Activated gamma-delta T cell treated with Interleukin-2 at 50 U/mL for 16 hours (primary cell): ENCODE results near the gene PRELP.
A peak's percentile ranks its signal among the peaks of the same experiment; 100 is the strongest.

Experiments used
- DNase-seq: peaks from one replicate; pipeline ENCODE4 v3.0.0-alpha.2; 2020

The PRELP gene

DNA sequence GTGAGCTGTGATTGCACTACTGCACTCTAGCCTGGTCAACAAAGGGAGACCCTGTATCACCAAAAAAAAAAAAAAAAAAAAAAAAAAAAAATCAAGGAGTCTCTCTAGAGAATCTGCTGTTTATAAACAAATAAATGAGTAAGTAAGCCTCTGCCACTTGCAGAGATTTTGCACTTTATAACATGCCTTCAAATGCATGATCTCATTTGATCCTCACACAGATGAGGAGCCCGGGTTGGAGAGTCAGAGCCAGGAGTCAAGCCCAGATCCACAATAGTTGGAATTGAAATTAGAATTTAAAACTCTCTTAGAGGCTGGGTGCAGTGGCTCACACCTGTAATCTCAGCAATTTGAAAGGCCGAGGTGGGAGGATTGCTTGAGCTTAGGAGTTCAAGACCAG lies 4.0 kb downstream of the PRELP start:
- no peak for DNase-seq

DNA sequence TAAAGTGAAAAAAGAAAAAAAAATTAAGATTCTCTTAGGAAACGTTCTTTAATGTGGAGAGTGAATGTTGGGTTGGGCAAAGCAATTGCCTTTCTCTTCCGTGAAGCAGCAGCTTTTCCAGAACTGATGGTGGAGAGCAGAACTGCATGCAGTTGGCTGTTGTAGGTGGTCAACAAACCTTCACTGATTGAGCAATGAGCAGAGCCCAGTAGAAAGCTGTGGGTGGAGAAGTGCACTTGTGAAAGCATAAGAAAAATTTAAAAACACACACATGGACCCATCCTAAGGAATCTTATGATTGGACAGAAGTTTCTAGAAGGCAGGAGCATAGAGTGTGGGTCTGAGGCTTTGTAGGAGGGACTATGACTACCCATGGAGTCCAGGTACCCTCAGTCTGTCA lies 4.5 kb downstream of the PRELP start:
- DNase-seq = no peak

DNA sequence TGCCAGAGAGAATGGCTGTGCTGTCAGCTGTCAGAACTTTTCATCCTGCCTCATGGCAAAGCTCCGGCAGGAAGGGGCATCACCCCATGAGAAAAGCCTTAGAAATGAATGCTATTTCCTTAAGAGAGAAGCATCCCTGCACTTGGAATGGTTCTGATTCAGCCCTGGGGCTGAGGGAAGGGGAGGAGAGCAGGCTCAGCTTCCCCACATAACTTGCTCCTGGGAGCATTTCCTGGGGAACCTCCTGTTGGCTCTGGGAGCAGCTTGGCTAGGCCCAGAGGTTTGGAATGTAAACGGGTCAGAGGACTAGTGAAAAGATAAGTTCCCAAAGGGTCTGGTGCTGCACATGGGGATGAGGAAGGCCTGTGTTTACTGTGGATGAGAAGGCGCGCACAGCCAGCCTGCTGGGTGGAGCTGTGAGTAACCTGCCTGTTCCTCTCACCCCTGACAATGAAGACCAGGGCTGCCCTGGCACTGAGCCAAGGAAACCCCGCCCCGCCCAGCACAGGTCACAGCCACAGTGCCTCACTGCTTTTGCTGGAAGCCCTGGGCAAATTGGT lies 5.0 kb downstream of the PRELP start:
- peak; percentile 41 for DNase-seq

DNA sequence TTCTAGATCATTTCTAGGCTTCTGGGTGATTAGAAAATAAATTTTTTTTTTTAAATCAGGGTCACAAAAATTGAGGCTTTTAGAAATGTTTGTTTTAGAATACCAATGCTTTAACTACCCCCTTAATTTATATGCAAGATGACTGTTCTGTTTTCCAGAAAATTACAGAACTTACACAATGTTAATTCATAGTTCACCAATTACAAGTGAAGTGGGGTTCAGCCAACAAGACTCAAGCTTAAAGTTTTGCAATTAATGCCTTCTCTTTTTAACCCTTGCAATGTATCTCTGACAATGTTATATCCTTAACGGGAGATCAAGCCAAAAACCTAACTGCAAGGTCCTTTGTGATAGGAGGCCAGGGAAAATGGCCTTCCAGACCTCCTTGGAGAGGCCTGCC lies 5.6 kb downstream of the PRELP start:
- no peak for DNase-seq

DNA sequence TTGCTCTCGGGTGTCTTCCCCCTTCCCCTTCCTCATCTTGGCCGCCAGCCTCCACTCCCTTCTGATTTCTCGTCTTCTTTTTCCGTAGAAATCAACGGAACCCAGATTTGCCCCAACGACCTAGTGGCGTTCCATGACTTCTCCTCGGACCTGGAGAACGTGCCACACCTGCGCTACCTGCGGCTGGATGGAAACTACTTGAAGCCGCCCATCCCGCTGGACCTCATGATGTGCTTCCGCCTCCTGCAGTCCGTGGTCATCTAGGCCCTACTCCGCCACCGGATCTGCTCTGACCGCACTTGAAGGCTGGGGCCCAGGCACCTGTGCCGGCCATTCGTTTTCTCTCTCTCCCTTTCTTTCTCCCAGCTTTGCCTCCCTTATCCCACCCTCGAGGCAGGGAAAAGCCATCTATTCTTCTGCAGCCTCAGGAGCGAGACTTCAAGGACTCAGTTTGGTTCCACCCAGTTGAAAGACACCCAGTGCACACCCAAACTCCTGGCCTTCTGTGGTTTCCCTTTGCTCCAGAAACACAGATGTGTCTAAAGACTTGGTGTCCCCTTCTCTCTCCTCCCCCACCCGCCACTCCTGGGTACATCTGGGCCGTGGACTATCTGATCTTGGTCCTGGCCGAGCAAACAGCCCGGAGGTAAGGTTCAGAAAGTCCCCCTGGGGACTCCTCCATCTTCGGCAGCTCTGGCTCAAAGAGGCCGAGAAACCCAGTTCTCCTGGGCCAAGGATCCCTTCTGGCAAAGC lies 11.2 kb downstream of the PRELP start:
- DNase-seq = no peak

DNA sequence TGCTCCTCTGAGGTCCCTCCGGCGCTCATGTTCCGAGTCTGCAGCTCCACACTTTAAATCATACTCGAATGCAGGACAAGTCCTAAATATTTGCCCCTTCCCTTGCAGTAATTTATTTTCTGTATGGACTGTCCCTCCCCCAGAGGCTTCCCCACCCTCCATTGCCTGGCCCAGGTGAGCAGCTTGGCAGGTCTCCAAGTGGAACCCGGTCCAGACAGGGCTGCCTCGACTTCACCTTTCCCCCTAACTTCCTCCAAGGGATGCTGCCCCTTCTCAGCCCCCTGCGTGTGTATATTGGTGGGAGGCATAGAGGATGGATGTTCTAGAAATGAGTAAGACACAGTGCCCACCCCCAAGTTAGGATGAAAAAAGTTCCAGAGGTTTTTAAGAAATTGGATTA lies 12.9 kb downstream of the PRELP start:
- DNase-seq = no peak

DNA sequence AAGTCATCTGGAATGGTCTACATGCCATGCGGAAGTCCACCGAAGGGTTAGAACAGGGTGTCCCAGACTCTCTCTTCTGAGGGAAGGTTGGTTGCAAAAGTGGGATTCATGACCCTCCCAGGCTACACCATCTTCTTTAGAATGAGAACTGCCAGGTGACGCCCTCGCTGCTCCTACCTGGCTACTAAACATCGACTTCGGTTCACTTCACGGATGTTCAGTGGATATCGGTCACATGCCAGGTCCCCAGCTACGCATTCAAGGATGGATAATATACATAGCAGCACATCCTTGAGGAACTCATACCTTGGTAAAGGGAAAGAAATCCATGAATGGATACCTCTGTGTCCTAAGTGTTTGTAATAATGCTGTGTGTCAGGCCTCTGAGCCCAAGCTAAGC lies 15.0 kb downstream of the PRELP start:
- DNase-seq = no peak

DNA sequence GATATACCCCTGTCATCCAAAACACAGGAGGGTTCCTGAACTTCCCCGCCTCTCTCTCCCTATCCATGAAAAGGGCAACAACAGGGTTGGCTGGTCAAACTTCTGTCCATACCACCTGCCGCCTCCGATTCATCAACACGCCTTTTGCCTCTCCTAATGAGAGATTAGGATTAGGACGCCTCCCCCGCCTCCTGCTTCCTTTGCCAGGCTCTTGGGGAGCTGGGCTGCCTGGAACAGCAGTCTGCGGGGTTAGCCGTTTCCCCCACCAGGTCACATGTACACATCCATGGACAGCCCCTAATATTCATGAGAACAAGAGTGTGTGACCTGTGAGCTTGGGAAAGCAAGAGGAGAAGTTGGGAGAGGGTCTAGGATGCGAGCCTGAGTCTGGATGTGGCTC lies 16.1 kb downstream of the PRELP start:
- DNase-seq = no peak

DNA sequence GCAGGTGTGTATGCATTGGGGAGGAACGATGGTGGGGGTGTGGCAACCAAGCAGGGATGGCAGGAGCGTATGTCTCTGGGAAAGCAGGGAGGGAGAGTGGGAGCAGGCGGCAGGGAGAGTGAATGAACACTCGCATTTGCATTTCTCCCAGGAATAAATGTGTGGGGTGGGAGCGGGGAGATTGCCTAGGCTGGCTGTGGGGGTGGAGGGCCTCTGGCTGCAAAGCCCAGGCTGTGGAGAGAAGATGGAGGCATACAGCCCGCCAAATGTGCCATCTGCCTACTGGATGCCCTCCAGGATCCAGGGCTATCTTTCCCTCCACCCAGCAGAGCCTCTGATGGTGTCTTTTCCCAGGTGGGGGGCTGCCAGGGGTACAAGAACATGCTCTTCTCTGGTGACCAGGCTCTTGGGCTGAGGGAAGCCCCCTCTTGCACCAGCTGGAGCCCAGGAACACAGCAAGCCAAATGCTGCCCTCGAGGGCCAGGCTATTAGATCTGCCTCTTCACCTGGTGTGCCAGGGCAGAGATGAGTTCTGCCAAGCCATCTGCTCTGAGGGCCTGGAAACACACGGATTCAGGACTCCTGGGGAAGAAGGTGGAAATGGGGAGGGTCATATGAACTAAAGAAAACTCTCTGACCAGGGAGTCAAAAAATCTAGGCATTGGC lies 16.6 kb downstream of the PRELP start:
- DNase-seq = no peak

DNA sequence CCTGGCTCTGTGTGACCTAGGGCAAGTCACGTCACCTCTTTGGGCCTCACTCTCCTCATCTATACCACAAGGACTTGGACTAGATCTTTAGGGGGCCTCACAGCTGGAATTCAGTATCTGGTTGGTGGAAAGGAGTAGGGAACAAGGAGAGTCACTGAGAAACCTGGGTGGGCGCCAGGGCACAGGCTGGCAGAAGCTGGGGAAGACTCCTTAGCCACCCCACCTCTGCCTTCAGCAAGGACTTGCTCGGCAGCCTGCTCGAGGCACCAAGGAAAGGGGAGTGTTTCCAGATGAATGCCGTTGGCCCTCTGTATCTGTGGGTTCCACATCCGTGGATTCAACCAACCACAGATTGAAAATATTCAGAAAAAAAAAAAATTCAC lies 17.1 kb downstream of the PRELP start:
- DNase-seq = no peak

DNA sequence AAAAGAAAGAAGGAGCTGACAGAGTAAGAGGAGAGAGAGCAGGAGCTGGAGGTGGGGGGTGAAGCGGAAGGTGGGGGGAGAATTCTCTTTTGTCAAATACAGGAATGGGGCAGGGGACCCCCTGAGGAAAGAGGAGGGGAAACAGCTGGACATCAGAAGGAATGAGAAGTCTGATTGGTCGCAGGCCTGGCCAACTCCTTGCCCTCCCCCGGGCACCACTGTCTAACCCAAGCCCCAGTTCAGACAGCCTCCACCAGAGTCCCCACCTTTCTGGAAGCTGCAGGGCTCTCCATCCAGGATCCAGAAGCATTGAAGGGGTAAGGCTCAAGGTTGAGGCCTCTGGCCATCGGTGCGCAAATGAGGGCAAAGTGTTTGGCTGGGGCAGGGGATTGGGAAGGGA lies 18.3 kb downstream of the PRELP start, which contains the start of gene OPTC:
TSS of gene OPTC (plus strand) at position 253 of the 400 bp plus-strand sequence. CDS start 1,853 bp downstream, outside the sequence.
- DNase-seq = no peak

DNA sequence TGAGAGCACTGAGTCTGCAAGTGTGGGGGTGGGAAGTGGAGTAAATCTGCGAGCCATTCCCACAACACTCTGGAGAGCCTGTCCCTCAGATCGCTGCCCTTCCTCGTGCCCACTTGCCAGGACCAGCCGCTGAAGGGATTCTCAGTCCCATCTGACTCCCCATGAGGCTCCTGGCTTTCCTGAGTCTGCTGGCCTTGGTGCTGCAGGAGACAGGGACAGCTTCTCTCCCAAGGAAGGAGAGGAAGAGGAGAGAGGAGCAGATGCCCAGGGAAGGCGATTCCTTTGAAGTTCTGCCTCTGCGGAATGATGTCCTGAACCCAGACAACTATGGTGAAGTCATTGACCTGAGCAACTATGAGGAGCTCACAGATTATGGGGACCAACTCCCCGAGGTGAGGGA lies 20.2 kb downstream of the PRELP start:
- no peak for DNase-seq

DNA sequence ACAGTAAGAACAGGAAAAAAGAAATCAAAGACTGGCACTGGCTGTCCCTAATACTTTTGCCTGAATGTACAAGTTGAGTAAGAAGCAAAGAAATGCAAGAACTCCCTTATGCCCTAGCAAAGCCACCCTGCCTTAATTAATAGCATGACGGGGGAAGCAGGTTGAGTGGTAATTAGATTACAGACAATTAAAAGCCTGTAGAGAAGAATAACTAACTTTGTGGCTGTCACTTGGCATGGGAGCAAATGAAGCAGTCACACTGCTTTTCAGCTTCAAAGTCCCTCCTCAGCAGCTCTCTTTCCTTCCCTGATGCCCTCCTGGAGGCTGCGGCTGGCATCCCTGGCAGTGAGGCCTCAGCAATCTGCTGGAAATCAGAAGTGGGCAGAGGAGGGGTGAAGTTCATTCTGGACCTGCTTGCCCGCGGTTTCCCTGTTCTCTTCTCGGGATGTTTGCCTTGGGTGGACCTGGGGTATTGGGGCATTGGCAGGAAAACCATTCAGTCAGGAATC lies 21.7 kb downstream of the PRELP start:
- DNase-seq = no peak

DNA sequence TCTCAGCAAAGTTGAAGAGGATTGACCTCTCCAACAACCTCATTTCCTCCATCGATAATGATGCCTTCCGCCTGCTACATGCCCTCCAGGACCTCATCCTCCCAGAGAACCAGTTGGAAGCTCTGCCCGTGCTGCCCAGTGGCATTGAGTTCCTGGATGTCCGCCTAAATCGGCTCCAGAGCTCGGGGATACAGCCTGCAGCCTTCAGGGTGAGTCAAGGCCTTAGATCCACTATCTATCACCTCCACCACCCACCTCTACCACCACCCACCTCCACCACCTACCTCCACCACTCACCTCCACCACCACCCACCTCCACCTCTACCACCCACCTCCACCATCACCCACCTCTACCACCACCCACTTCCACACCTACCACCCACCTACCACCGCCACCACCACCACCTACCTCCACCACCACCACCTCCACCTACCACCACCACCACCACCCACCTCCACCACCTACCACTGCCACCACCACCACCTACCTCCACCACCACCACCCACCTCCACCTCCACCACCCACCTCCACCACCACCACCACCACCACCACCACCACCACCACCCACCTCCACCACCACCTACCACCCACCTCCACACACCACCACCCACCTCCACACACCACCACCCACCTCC lies 24.2 kb downstream of the PRELP start:
- DNase-seq = no peak

DNA sequence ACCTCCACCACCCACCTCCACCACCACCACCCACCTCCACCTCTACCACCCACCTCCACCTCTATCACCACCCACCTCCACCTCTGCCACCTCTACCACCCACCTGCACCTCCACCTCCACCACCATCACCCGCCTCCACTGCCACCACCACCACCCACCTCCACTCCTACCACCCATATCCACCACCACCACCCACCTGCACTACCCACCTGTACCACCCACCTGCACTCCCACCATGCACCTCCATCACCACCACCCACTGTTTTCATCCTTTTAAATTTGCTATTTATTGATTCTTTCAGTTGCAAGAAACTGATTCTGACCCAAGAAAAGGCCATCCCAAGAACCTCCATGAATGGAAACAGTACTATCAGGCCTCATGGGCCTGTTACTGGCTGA lies 24.7 kb downstream of the PRELP start:
- DNase-seq = no peak

DNA sequence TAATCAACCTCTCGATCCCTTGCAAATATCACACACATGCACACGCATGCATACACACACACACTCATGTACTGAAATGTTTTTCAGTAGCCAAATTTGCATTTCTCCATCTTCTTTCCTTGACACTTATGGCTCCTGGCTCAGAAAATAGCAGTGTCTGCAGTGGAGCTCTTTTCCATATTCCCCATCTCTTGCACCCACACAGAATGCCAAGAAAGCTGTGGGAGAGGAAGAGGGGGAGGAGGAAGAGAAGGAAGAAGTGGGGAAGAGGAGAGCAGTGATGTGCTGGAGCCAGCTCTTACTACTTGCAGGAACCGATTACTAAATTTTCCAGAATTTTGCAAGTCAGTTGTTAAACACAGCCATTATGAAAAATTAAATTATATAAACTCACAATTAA lies 28.2 kb downstream of the PRELP start:
- no peak for DNase-seq

DNA sequence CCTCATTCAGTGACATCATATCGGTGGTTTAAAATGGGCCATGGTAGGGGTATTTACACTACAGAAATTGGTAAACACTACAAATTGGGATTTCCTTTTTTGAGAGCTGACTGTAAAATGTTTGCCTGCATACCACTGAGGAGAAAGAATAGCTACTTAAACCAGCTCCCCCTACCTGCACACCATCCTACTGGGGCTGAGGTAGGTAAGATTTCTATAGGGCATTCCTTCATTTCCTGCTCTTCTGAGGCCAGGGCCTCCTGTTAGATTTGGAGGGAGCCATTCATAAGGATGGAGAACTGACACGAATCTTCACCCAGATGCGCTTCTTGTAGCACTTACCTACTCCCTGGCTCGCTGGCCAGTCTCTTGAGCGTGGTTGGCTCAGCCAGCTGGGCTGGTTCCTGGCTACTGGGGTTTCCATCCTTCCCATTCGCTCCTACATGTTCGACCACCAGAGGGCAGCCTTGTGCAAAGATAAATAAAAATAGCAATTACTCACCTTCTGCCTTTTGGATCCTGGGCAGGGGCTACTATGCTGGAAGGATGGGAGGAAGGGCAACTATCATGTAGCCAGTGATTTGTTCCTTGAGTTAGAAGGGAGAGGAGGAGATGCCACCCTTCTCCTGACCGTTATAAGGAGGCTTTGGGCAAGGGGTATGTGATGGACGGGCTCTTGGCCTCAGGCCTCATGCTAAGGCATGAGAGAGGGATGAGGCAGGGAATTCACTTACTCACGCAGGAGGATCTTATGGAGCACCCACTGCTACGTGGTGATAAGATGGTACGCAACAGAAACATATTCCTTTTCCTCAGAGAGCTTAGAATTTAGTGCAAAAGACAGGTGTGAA lies 29.0 kb downstream of the PRELP start:
- DNase-seq = peak; percentile 76

DNA sequence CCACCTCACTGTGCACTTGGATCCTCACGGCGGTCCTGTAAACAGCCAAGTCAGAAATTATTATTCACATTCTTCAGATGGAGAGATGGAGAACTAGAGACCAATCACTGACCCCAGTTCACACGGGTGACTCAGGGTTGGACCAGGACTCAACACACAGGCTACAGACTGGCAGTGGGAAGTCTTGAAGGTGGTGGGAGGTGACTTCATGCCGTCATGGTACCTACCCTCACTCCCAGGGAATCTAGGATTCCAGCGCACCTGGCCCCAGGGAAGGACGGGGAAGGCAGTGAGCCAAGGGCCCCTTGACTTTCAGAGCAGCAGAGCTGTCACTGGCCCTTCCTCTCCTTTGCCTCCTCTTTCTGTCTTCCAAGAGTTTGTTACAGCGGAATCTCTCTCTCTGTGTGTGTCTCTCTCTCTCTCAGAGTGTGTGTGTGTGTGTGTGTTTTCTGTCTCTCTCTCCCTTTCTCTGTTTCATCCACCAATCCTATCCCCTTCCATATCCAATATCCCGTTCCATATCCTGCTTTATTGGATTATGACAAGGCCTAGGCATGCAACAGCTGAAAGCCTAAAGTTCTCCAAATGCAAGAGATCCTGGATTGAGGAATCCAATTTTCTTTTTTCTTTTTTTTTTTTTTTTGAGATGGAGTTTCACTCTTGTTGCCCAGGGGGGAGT lies 30.1 kb downstream of the PRELP start:
- no peak for DNase-seq

DNA sequence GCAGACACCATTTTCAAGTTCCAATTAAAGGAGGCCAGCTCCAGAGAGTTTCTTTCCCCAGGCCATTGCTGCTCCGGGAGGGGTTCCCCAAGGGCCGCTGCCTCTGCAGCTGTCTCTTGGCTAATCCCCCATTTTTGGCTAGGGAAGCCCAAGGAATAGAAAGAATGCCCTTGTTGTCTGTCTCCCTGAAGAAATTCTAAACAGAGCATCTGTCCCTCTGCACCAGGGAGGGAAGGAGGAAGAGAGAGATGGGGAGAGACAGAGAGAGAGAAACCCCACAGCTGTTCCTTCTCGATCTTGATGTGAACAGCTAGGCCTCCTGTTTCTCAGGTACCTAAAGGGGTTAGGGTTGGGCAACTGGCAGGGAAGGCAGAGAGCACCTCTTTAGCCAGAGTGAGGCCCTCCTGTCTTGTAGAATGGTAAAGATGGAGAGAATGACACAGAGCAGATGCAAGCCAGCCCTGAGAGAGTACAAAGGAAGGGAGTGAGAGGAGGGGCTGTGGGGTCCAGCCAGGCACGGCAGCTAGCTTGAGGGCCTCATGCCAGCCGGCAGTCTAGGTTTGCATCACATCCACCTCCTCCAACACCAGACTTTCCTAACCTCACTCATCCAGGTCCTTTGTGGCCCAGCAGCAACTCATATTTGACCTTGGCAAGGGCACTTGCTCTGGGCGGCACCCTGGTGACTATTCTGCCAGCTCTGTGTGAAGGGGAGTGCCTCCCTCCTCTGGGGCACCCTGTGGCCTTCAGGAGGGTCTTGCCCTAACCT lies 31.4 kb downstream of the PRELP start:
- no peak for DNase-seq

DNA sequence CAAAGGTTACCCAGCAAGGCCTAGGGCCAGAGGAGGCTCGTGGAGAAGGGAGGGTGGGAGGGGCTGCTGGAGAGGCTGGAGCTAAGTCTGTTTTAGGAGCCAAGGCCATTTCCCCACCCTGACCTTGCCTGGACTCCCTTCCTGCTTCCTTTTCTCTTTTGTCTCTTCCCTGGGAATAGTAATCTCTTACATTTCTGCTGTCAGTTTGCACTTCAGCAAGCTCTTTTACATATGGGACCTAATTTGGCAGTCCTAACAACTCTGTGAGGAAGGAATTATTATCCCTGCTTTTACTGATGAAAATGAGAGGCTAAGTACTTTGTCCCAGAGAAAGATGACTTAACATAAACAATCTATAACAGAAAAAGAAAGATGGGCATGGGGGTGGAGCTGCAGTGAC lies 32.2 kb downstream of the PRELP start:
- no peak for DNase-seq

DNA sequence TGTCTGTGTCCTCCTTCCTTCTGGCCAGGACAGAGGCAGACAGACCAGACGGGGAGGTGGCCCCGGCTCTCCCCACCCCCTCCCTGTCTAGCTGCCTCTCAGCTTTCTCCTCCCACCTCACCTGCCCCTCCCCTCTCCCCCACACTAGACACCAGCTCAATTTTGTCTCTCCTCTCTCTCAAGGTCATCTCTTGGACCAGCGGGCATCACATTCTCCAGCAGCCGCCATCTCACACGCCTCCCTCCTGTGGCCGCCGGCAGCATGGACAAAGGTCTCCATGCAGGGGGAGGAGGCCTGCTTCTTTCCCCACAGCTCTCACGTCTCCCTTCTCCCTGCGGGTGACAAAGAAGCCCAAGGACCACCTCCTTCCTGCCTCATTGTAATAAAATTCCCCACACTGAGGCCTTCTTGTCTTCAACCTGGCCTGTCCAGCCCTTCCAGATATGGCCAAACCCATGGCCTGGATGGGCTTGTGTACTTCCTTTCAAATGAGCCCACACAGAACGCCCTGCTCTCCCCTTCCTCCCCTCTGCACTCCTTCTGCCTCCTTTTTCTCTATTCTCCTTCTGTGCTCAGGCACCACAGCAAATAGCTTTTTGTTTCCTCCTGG lies 33.0 kb downstream of the PRELP start:
- no peak for DNase-seq
